ENCODE measurements around the gene ADAP1. TPM values are rescaled to one million over a fixed set of nuclear protein-coding genes. Genes with fewer than 3 reads are reported as not detected.

Gene ADAP1
- total RNA-seq, 2 experiments from 2014 or later, result 6.8 to 7.2 TPM

- H3K36me3 Mint-ChIP-seq (ENCODE audit: low read depth), result no peaks in the 10 kb centered on the region
- no peaks in the 10 kb centered on the region for H3K4me1 Mint-ChIP-seq (ENCODE audit: low read depth)
- H3K4me1 ChIP-seq (ENCODE audit: insufficient read depth, low read length), result no peaks in the 10 kb centered on the region
- no peaks in the 10 kb centered on the region for H3K9me3 Mint-ChIP-seq
- ATAC-seq (ENCODE audit: poor library complexity) (no peak), DNase-seq (no peak)
- no peak overlapping the region for H3K4me3 Mint-ChIP-seq
- H3K4me3 ChIP-seq (ENCODE audit: low read length), result no peak overlapping the region
- no peak overlapping the region for H3K27ac ChIP-seq (ENCODE audit: low read depth in 1 of 2, low read length in 2 of 2)
- H3K27ac Mint-ChIP-seq, result no peak overlapping the region
- CTCF ChIA-PET, result no interaction called here
- no peaks in the 10 kb centered on the region for H3K36me3 ChIP-seq (ENCODE audit: insufficient read depth, low read length)
- no peaks in the 10 kb centered on the region for H3K9me3 ChIP-seq (ENCODE audit: control insufficient read depth in 1 of 2, insufficient read depth in 1 of 2, low read length in 2 of 2)
- H3K27me3 Mint-ChIP-seq, result no peaks in the 10 kb centered on the region
- TF ChIP-seq, protein P1, sequence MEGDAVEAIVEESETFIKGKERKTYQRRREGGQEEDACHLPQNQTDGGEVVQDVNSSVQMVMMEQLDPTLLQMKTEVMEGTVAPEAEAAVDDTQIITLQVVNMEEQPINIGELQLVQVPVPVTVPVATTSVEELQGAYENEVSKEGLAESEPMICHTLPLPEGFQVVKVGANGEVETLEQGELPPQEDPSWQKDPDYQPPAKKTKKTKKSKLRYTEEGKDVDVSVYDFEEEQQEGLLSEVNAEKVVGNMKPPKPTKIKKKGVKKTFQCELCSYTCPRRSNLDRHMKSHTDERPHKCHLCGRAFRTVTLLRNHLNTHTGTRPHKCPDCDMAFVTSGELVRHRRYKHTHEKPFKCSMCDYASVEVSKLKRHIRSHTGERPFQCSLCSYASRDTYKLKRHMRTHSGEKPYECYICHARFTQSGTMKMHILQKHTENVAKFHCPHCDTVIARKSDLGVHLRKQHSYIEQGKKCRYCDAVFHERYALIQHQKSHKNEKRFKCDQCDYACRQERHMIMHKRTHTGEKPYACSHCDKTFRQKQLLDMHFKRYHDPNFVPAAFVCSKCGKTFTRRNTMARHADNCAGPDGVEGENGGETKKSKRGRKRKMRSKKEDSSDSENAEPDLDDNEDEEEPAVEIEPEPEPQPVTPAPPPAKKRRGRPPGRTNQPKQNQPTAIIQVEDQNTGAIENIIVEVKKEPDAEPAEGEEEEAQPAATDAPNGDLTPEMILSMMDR (IDR thresholded peaks at IDR 0.05), result no peak
- H3K27me3 ChIP-seq (ENCODE audit: control insufficient read depth in 1 of 2, insufficient read depth in 2 of 2, low read length in 2 of 2), result no peaks in the 10 kb centered on the region
- intact Hi-C loops (cut with DNase I, micrococcal nuclease), result no loop called here
- POLR2A ChIA-PET, result interaction anchor here (0.7 kb wide), 1 partner anchor 29 kb away, joined by 3 read pairs; the partner anchor contains the start of gene COX19
Measured at GRCh38 chr7:946256-946996, 8.1 kb downstream of the ADAP1 start.

DNA sequence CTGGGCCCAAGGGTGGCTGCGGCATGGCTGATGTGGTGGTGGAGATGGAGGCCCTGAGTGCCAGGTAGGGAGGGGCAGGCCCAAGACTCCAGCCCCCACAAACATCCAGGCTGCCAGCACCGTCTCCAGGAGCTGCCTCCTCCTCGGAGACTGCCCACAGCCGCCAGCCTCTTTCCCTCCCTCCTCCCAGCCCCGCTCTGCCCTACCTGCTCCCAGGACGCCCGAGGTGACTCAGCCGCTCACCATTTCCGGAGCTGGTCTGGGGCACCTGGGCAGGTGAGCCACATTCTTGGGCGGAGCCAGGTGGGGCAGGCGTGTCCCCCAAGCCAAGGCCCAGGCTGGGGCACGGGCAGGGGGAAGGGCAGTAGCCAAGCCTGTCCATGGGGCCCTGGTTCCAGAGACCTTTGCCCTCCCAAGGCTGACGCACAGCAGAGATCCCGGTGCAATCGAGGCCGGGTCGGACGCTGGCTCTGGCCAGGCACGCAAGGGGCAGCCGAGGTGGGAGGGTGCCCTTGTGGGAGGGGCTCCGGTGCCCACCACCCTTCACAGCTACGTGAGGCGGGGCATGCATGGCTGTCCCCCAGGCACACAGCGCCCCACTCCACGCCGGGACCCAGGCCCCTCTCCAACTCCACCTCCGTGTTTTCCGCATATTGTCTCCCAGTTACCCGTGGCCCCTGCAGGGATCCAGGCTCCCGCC is 8.8 kb downstream of the ADAP1 start:
- peaks cover 5% of the 10 kb centered on the region for H3K27me3 Mint-ChIP-seq
- no peaks in the 10 kb centered on the region for H3K36me3 ChIP-seq (ENCODE audit: insufficient read depth, low read length)
- TF ChIP-seq, protein P1 (IDR thresholded peaks at IDR 0.05), result no peak
- no peaks in the 10 kb centered on the region for H3K9me3 ChIP-seq (ENCODE audit: control insufficient read depth in 1 of 2, insufficient read depth in 1 of 2, low read length in 2 of 2)
- ChIA-PET POLR2A (no interaction called here), CTCF (no interaction called here)
- DNase-seq (no peak), ATAC-seq (ENCODE audit: poor library complexity) (no peak)
- intact Hi-C loops (cut with DNase I, micrococcal nuclease), result no loop called here
- H3K27ac ChIP-seq (ENCODE audit: low read depth in 1 of 2, low read length in 2 of 2), result no peak overlapping the region
- H3K27ac Mint-ChIP-seq, result no peak overlapping the region
- H3K4me3 Mint-ChIP-seq, result no peak overlapping the region
- no peaks in the 10 kb centered on the region for H3K36me3 Mint-ChIP-seq (ENCODE audit: low read depth)
- no peaks in the 10 kb centered on the region for H3K27me3 ChIP-seq (ENCODE audit: control insufficient read depth in 1 of 2, insufficient read depth in 2 of 2, low read length in 2 of 2)
- no peaks in the 10 kb centered on the region for H3K9me3 Mint-ChIP-seq
- H3K4me1 ChIP-seq (ENCODE audit: insufficient read depth, low read length), result no peaks in the 10 kb centered on the region
- H3K4me3 ChIP-seq (ENCODE audit: low read length), result no peak overlapping the region
- H3K4me1 Mint-ChIP-seq (ENCODE audit: low read depth), result no peaks in the 10 kb centered on the region

DNA sequence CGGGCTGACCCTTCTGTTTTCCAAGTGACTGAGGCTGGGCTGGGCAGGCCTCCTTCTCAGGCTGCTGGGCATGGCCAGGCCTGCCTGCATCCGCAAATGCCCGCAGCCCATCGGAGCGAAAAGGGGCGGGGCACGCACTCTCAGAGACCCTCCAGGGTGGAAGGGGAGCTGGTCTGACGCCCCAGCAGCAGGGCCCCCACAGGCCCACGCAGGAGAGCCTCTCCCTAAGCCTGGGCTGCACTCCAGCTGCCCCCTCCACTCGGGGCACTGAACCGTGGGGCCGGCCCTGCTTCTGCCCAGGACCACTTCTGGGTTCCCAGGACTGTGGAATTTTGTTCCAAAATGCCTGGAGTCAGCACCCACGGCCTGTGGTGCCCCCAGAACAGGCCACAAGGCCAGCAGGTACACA is 9.3 kb downstream of the ADAP1 start:
- Histone ChIP-seq H3K27ac (ENCODE audit: low read depth in 1 of 2, low read length in 2 of 2) (no peak overlapping the region), H3K9me3 (ENCODE audit: control insufficient read depth in 1 of 2, insufficient read depth in 1 of 2, low read length in 2 of 2) (peaks cover 0 to 3% of the 10 kb centered on the region in 2 experiments), H3K4me1 (ENCODE audit: insufficient read depth, low read length) (no peaks in the 10 kb centered on the region), H3K27me3 (ENCODE audit: control insufficient read depth in 1 of 2, insufficient read depth in 2 of 2, low read length in 2 of 2) (no peaks in the 10 kb centered on the region), H3K36me3 (ENCODE audit: insufficient read depth, low read length) (no peaks in the 10 kb centered on the region), H3K4me3 (ENCODE audit: low read length) (no peak overlapping the region)
- no peak overlapping the region for H3K4me3 Mint-ChIP-seq
- H3K36me3 Mint-ChIP-seq (ENCODE audit: low read depth), result no peaks in the 10 kb centered on the region
- H3K27ac Mint-ChIP-seq, result no peak overlapping the region
- H3K4me1 Mint-ChIP-seq (ENCODE audit: low read depth), result no peaks in the 10 kb centered on the region
- ChIA-PET POLR2A (no interaction called here), CTCF (no interaction called here)
- no peak for DNase-seq
- no peaks in the 10 kb centered on the region for H3K9me3 Mint-ChIP-seq
- H3K27me3 Mint-ChIP-seq, result peaks cover 5% of the 10 kb centered on the region
- intact Hi-C loops (cut with DNase I, micrococcal nuclease), result no loop called here
- no peak for ATAC-seq (ENCODE audit: poor library complexity)
- TF ChIP-seq, protein P1 (IDR thresholded peaks at IDR 0.05), result no peak
